GM18519 (cell line): ENCODE data around the gene AFAP1.
"Not testable (repeated sequence)": the region's sequence is repeated elsewhere in the genome, so short reads cannot be mapped to it uniquely, and the experiment has no call there.

Source experiments
- ATAC-seq: cut with Tn5 transposase; IDR thresholded peaks from one replicate; pipeline ENCODE4 v1.9.1; 2021; ENCODE audit warnings: mild to moderate bottlenecking, moderate library complexity; ENCODE audit not compliant: unreplicated experiment, low FRiP score

Gene AFAP1

DNA sequence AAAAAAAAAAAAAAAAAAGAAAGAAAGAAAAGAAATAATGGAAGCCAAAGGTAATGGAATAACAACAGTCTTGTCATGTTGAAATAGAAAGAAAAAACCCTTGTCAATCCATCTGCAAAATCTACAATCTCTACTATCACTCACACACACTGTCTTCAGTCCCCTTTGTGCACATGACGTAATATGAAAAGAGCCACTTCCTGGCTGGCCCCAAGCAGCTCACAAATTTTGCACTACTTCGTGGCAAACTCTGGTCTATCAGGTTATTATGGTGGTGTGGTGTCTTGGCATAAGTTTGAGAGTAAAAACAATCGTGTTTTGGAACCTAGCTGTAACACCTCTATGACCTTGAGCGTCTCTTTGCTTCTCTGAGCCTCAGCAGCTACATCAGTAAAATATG is 8.3 kb upstream of the AFAP1 start:
- ATAC-seq = no peak

DNA sequence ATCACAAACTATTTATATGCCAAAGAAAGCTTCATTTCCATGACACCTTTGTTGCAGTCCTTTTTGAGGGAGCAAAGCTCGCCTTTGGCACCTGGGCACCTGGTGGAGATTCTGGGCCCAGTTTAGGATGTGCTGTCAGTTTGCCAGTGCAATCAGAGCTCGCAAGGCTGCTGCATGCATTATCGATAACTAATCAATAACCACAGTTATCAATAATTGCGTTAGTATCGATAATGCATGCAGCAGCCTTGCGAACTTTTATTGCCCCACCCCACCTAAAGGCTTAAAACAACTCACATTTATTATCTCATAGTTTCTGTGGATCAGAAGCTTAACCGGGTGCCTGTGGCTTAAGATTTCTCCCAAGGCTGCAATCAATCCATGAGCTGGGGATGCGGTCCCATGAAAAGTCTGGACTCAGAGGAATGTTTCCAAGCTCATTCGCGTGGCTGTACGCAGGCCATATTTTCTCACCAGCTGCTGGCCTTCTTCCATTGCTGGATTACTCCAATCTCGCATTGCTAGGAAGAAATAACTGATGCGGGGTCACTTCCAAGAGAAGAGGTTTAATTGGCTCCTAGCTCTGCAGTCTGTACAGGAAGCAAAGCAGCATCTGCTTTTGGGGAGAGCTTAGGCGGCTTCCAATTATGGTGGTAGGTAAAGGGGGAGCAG is 6.2 kb upstream of the AFAP1 start:
- no peak for ATAC-seq

DNA sequence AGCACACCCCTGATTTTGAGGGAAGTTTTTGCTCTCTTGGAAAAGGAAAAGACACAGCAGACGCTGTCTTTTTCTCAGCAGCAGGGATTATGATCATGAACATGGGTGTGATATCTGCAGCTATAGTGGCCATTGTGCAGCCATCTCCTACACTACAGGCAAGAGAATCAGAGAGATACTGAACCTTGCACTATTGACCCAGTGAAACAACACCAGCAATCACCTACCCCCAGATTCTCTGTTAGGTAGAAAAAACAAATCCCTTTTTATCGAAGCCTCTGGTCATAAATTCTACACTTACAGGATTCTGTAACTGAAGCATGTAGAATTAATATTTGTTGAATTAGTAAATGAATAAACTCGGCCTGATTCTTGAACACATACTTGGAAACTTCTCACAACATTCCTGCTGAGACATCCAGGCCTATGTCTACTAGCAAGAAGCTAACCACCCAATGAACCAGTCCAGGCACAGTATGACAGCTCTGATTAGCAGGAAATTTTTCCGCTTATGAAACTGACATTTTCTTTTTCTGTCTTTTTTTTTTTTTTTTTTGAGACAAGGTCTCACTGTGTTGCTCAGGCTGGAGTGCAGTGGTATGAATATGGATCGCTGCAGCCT is 5.0 kb upstream of the AFAP1 start:
- ATAC-seq = no peak

DNA sequence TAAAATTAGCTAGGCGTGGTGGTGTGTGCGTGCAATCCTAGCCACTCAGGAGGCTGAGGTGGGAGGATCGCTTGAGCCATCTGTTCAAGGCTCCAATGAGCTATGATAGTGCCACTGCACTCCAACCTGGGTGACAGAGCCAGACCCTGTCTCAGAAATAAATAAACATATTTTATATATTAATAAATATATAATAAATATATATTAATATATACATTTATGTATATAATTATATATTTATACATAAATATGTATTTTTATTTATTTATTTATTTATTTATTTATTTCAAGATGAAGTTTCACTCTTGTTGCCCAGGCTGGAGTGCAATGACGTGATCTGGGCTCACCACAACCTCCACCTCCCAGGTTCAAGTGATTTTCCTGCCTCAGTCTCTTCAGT is 4.0 kb upstream of the AFAP1 start:
- not testable (repeated sequence) for ATAC-seq

DNA sequence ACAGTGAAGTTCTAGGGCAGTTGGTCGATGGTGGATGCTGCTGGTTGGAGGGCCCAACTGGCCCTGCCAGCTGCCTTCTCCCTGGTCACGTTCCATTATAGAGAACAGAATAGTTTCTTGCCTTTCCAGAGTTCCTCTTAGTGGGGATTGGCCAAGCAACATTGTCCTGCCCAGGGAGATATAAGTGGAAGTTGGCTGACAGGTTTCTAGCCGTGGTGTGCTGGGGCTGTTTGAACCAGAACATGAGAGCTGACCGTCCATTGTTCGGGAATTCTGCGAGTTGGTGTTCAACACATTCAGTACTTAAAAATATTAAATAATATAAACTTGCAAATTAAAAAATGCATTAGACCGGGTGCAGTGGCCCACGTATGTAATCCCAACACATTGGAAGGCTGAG is 3.5 kb upstream of the AFAP1 start:
- no peak for ATAC-seq

DNA sequence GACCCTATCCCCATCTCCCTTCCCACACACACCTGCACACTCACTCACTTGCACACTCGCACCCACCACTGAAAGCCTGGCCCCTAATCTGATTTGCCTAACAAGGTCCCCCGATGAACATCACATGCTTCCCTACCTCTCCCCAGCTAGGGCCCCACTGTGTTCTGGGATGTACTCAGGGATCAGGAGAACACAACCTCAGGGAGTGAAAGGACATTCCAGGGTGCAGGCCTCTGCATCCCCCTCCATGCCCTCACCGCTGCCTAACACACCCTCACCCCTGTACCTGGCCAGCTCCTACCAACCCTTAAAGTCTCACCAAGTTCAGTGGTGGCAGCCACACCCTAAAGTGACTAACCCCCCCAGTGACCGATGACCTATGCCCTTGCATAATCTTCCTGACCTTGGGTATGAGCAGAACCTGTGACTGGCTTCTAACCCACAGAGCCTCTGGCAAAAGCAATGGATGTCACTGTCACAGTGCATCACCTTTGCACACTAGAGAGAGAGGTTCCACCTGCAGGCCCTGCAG is 2.4 kb upstream of the AFAP1 start:
- ATAC-seq = no peak

DNA sequence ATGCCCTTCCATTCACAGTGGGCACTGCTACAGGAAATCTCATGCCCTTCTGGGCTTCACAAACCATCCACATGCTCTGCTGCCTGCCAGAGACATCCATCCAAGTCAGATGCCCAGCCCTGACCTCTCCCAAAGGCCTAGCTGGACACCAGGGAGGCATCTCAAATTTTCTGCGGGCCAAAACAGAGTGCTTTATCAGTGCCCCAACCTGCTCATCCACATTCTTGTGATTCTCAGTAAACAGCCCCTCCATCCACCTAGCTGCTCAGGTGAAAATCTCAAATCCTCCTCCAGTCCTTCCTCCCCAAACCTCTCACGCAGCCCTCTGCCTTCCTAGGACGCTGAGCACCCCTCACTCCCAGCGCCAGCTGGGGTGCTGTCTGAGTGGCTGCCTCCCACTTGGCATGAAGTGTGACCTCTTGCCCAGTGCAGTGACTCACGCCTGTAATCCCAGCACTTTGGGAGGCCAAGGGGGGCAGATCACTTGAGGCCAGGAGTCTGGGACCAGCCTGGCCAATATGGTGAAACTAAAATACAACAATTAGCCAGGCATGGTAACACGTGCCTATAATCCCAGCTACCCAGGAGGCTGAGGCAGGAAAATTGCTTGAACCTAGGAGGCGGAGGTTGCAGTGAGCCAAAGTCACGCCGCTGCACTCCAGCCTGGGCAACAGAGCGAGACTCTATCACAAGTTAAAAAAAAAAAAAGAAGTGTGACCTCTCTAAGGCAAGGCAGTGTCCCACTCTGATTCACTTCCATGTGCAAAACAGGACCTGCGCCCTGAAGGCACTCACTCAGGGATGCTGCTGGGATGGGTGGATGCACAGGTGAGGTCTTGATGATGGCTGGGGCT is 1.7 kb upstream of the AFAP1 start:
- no peak for ATAC-seq

DNA sequence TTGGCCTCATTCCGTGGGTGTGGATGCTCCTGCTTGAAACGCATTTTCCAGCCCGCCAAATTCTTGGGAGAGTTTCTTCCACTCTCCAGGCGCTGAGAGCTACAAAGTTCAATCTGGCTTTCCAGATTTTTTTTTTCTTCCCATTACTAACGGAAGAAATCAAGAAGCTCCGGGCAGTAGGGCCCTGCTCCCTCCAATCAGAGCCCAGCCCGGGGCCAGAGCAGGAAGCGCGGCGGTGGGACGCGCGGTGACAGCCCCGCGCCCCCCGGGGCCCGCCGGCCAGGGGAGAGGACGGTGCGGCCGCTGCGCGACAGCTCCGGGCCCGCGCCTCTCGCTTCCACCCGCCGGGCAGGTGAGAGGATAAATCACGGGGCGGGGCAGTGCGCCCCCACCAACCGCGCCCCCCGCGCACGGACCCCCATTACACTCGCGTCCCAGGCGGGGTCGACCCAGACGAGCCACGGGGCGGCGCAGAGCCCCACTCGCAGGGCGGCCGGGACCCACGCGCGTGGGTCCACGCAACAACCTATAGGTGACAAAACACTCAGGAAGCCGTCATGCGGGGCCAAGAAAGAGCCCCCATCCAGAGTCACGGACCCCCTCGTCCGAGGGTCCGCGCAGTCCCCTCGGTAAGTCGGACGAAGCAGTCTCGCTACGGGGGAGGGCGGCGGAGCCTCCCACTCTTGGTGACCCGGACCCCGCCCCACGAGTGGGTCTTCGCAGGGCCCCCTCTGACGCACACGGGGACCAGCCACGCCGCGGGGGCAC is 868 bp downstream of the AFAP1 start:
- no peak for ATAC-seq

DNA sequence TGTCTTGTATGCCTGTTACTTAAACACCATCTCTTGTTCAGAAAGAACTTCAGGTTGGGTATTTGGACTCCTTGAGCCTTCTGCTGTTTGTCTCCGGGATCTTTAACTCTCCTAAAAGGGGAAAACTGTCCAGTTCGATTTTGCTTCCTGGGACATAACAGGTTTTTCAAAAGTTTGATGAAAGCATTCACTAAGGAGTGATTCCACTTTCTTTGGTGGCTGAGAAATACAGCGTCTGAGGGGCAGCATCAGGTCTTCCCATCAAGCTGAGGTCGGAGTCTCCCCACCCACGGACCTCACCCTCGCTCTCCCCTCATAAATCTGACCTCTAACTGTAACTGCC is 1.4 kb downstream of the AFAP1 start:
- ATAC-seq = no peak

DNA sequence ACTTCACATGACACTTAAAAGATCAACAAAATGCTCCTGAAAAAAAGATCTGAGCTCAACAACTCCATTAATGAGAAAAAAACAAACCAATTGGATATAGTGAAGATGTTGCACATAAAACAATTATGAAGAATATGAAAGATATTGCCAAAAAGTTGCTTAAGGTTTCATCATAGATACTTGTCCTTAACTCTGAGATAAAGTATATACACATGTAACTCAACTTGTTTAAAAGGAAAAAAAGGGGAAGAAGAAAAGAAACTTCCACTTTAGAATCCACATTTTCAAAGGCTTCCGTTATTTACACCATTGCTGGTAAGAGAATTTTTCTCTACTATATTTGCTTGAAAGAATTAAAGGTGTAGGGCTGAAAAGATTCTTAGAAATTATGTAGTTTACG is 2.7 kb downstream of the AFAP1 start:
- no peak for ATAC-seq

DNA sequence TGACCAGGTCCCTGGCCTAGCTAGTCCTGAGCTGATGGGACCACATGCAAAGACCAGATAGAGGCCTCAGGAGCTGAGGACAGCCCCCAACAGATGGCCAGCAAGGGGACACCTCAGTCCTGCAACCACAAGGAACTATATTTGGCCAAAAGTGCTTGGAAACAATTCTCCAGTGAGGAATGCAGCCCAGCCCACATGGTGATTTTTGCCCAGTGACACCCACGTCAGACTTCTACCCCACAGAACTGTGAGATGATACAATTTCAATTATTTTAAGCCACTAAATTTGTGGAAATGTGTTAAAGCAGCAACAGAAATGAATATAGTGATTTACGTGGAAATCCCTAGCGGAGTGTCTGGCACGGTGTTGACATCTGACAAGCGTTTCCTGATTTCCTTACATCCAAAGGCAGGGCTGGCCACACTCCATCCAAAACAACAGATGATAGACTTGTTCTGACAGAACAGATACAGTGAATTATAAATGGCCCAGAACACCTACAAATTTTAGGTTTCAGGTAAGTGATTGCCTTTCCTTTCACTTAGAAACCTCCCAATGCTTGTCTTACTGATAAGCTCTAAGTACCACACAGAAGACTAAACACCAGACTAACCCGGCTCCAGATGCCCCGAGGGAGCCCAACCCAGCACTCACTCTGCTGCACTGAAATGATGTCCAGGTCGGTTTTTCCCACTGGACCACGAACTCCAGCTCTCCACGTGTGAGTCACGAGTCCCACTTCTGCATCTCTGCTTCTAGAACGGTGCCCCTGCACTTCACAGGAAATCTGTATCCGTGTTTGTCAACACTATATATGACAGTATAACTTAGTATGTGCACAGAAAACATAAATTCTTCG is 5.8 kb downstream of the AFAP1 start:
- ATAC-seq = no peak

DNA sequence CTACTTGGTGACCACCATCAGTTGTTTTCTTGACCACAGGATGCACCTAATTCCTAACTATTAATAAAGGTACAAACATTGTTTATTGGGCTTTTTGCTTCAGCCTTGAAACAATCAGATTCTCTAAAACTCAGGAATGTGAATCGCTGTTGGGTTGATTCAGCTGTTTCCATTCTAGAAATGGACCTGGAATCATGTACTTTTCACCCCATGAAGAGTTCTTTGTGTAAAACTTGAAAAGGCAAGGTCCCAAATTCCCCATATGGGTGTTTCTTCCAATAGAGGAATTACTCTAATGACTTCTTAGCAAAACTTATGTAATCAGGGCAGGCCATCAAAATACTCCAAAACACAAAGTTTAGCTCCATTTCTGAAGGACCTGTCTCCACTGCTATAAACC is 7.4 kb downstream of the AFAP1 start:
- no peak for ATAC-seq

DNA sequence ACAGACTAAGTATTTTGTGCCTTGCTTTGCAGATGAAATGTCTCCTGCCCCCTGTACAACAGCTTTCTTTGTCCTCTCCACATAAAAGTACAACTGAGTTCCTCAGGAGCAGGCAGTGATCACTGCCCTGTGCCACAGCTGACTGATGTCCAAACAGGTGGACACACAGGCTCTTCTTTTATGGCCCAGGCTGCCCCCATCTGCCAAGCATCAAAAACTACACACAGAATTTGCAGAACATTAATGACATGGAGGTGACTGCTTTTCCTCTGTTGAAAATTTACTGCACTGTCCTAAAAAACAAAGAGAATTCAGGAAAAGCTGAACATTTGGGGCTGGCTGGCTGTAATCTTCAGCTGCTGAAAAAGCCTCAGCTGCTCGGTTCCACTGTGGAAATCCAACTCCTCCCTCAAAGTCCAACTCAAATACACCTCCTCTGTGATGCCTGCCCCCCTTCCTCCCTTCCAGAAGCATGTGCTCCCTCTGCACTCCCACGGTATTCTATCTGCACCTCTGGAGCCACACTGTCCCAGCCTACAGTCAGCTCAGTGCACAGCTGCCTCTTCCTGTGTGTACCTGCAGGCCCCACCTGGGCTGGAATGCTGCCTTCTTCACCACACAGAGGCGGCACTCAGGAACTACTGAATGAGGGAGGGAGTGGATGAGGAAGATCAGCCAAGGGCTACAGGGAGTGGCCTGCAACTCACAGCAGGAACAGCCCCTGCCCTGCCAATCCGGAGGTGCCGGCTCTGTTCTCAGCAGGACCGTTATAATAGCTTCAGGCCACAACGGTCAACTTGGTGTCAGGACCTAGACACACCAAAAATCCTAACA is 10.3 kb downstream of the AFAP1 start:
- ATAC-seq = no peak

DNA sequence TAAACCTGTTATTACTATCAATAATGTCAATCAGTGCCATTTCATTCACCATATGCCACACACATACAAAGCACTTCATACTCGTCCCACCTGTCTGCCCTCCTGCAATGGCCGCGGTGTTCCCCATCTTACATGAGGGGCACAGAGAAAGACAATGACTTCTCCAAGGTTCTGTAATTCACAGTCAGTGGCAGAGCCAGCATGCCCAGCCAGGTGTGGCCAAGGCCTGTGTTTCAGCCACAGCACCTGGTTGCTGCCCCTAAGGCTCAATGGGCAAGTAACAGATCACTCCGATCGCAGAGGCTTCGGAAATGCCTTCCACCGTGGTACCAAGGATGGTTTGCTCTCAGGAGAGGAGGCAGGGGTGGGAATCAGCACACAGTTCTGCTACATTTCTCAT is 10.9 kb downstream of the AFAP1 start:
- ATAC-seq = no peak

DNA sequence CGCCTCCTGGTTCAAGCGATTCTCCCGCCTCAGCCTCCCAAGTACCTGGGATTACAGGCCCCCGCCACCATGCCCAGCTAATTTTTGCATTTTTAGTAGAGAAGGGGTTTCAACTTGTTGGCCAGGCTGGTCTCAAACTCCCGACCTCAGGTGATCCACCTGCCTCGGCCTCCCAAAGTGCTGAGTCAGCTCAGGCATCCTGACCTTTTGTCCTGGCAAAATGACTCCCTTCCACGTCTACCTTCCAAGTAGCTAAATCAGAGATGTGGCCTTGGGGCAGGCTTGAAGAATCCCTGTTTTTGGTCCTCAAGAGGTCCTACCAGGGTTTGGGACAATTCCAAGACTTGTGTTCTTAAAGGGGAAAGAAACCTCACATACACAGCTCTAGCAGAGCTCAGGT is 12.8 kb downstream of the AFAP1 start:
- ATAC-seq = no peak

DNA sequence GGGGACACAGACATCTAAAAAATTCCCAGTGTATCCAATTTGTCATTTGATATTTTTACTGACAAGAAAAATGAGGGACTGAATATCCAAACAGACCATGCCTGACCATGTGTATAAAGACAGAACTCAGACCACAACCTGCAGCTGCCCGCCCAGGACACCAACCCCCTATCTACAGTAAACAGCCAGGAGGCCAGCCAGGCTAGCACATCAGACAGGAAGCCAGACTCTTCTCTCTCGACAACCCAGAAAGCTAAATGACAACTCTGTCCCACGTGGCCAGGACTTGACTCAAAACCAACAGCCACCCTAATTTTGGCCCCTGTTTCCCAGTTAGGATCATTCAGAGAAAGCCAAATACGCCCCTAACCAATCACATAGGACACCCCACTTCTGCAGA is 15.1 kb downstream of the AFAP1 start:
- ATAC-seq = no peak

DNA sequence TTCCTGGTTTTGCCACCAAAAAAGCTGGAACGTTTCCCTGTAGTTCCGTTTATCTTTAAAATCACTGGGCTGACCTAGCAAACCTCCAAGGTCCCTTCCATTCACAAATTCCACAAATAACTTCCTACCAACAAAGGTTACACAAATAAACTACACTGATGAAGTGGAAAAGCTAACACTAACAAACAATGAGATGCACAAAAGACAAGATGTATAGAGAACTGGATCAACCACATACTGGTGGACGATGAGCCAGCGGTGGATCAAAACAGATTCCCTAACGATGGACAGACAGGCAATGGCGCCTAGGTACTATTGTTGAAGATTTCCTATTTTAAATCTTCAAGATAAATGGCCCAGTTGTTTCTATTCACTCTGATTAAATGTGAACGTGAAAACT is 15.5 kb downstream of the AFAP1 start:
- no peak for ATAC-seq

DNA sequence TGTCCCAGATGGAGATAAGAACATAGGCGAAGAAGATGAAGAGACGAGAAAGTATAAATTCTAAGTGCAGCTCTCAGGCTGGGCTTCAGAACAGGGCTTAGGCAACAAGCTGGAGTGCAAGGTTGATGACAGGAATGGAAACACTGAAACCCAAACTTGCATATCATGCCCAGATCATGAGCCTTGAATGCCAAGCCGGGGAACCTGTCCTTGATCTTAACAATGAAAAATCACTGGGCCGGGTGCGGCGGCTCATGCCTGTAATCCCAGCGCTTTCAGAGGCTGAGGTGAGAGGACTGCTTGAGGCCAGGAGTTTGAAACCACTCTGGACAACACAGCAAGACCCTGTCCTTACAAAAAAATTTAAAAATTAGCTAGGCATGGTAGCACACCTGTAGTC is 17.2 kb downstream of the AFAP1 start:
- ATAC-seq = no peak

DNA sequence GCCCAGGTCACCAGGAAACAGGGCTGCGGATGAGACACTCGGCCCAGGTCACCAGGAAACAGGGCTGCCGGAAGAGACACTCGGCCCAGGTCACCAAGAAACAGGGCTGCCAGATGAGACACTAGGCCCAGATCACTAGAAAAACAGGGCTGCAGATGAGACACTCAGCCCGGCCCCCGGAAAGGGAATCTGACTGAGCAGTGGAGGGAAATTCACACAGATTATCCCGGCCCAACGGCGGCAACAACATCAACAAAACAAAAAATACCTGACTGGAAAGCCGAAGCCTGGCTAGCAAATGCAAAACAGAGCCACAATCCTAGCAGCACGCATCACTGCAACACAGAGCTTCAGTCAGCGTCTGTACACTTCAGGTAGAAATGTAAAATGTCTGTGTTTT is 20.7 kb downstream of the AFAP1 start:
- ATAC-seq = no peak
